Glutamatergic neuron (in vitro differentiated cells): ENCODE results near the gene SMURF1. TPM values are rescaled to one million over a fixed set of nuclear protein-coding genes. Genes with fewer than 3 reads are reported as not detected.

ENCODE experiments used
- DNase-seq: peaks from one replicate; pipeline ENCODE4 v3.0.0; 2022
- H3K27ac Mint-ChIP-seq: one replicate; pipeline ENCODE4 v1.8.0; 2020; ENCODE audit warnings: mild to moderate bottlenecking, mixed read lengths, inconsistent platforms; ENCODE audit not compliant: unreplicated experiment
- H3K27me3 Mint-ChIP-seq: one replicate; pipeline ENCODE4 v1.8.0; 2020; ENCODE audit warnings: mild to moderate bottlenecking, moderate library complexity, mixed read lengths, inconsistent platforms; ENCODE audit not compliant: unreplicated experiment
- H3K36me3 Mint-ChIP-seq: one replicate; pipeline ENCODE4 v1.8.0; 2020; ENCODE audit warnings: mild to moderate bottlenecking, mixed read lengths, inconsistent platforms; ENCODE audit not compliant: unreplicated experiment
- H3K4me1 Mint-ChIP-seq: one replicate; pipeline ENCODE4 v1.8.0; 2020; ENCODE audit warnings: mild to moderate bottlenecking, low read depth, mixed read lengths, inconsistent platforms; ENCODE audit not compliant: unreplicated experiment
- H3K4me3 Mint-ChIP-seq: one replicate; pipeline ENCODE4 v1.8.0; 2020; ENCODE audit warnings: mild to moderate bottlenecking, mixed read lengths, inconsistent platforms; ENCODE audit not compliant: unreplicated experiment
- H3K9me3 Mint-ChIP-seq: one replicate; pipeline ENCODE4 v1.8.0; 2020; ENCODE audit warnings: mild to moderate bottlenecking, moderate library complexity, mixed read lengths, inconsistent platforms; ENCODE audit not compliant: unreplicated experiment
- CTCF ChIP-seq: fragments of 200-600 bp; sonication (generic); IDR thresholded peaks from one replicate; pipeline ENCODE4 v1.5.0; 2021; ENCODE audit not compliant: partially characterized antibody, unreplicated experiment
- total RNA-seq: library from RNA; stranded (reverse); fragmentation: NEBNext Ultra II Directional; extraction: Animal tissue kit (Norgen Biotek cat#: 25700); gene quantifications from one replicate; pipeline ENCODE4 v1.2.1, GENCODE V29; 2021; ENCODE audit not compliant: unreplicated experiment

Gene SMURF1
- total RNA-seq, 1 donor from 2014 or later, result 23.1 TPM

GRCh38 chr7:99001482-99002147 is 142.3 kb downstream of the SMURF1 start:
- DNase-seq, result no peak
- H3K27me3 Mint-ChIP-seq, result peaks cover 2% of the 10 kb centered on the region

GRCh38 chr7:99000904-99001465 is 142.9 kb downstream of the SMURF1 start:
- Mint-ChIP-seq H3K27ac (no peak overlapping the region), H3K9me3 (peaks cover 2% of the 10 kb centered on the region), H3K36me3 (no peaks in the 10 kb centered on the region), H3K4me3 (no peak overlapping the region), H3K27me3 (peaks cover 2% of the 10 kb centered on the region), H3K4me1 (no peaks in the 10 kb centered on the region)
- DNase-seq, result no peak
- TF ChIP-seq CTCF, result no peak

More at GRCh38 chr7:99001482-99002147, 142.3 kb downstream of the SMURF1 start:
- no peak for TF ChIP-seq CTCF
- H3K9me3 Mint-ChIP-seq, result peaks cover 2% of the 10 kb centered on the region
- no peaks in the 10 kb centered on the region for H3K36me3 Mint-ChIP-seq
- peak overlapping the region; percentile 41 for H3K27ac Mint-ChIP-seq
- H3K4me3 Mint-ChIP-seq, result no peak overlapping the region
- no peaks in the 10 kb centered on the region for H3K4me1 Mint-ChIP-seq

- no peaks in the 10 kb centered on the region for H3K36me3 Mint-ChIP-seq
- no peak overlapping the region for H3K4me3 Mint-ChIP-seq
- DNase-seq, result no peak
- no peaks in the 10 kb centered on the region for H3K4me1 Mint-ChIP-seq
- peaks cover 2% of the 10 kb centered on the region for H3K27me3 Mint-ChIP-seq
- no peak for TF ChIP-seq CTCF
- H3K9me3 Mint-ChIP-seq, result peaks cover 2% of the 10 kb centered on the region
- H3K27ac Mint-ChIP-seq, result no peak overlapping the region
Measured at GRCh38 chr7:99000196-99000903, 143.6 kb downstream of the SMURF1 start.

- H3K27ac Mint-ChIP-seq, result no peak overlapping the region
- no peaks in the 10 kb centered on the region for H3K27me3 Mint-ChIP-seq
- H3K9me3 Mint-ChIP-seq, result no peaks in the 10 kb centered on the region
- no peaks in the 10 kb centered on the region for H3K36me3 Mint-ChIP-seq
- H3K4me3 Mint-ChIP-seq, result no peak overlapping the region
- no peak for TF ChIP-seq CTCF
- H3K4me1 Mint-ChIP-seq, result no peaks in the 10 kb centered on the region
- DNase-seq, result no peak
Measured at GRCh38 chr7:98998821-98999725, 144.8 kb downstream of the SMURF1 start.
